Psoas muscle (tissue), 8 donors: Measurements from ENCODE around the gene PPP6R3. TPM values are rescaled to one million over a fixed set of nuclear protein-coding genes. Genes with fewer than 3 reads are reported as not detected.

Experiments
- ATAC-seq, 4 donors: fragments of 200-7000 bp; cut with Tn5 transposase; one replicate each; pipeline ENCODE4 v1.9.1; 2020; ENCODE audit warnings: moderate library complexity in 3 of 4, mild to moderate bottlenecking in 2 of 4
- DNase-seq, 2 donors: peaks; one replicate each; pipeline ENCODE4 v3.0.0-alpha.2; 2020
- H3K27ac ChIP-seq: fragments of 200-600 bp; one replicate; pipeline ENCODE4 v1.8.0; 2022
- H3K27me3 ChIP-seq, 3 donors: fragments of 200-600 bp in 1 of 3; one replicate each; pipeline versions ENCODE4 v1.6.1 to v1.8.0; 2013 to 2022; ENCODE audit warnings: low read length in 2 of 3, mild to moderate bottlenecking in 2 of 3, moderate library complexity in 1 of 3; ENCODE audit not compliant: insufficient read depth in 3 of 3
- H3K36me3 ChIP-seq, 2 donors: fragments of 200-600 bp in 1 of 2; one replicate each; pipeline versions ENCODE4 v1.6.1 to v1.8.0; 2013 to 2022; ENCODE audit warnings: low read depth in 1 of 2, mild to moderate bottlenecking in 1 of 2, moderate library complexity in 1 of 2; ENCODE audit not compliant: insufficient read depth in 1 of 2
- H3K4me1 ChIP-seq: fragments of 200-600 bp; one replicate; pipeline ENCODE4 v1.8.0; 2022
- H3K4me3 ChIP-seq: fragments of 200-600 bp; one replicate; pipeline ENCODE4 v1.8.0; 2022; ENCODE audit warnings: mild to moderate bottlenecking
- H3K9me3 ChIP-seq: fragments of 200-600 bp; one replicate; pipeline ENCODE4 v1.8.0; 2022
- CTCF ChIP-seq: fragments of 200-600 bp; IDR thresholded peaks from one replicate; pipeline ENCODE4 v1.8.0; 2022; ENCODE audit warnings: antibody characterized with exemption
- WGBS, 3 donors: extraction: QIAGEN DNeasy Blood & Tissue Kit; methylation state at CpG; one replicate each; pipeline versions ENCODE4 v1.1.6 to v1.1.7; 2013; 5-methylcytosine and 5-hydroxymethylcytosine counted together
- intact Hi-C, 2 donors: fragments of 100-400 bp; cut with DNase I; formaldehyde crosslinking; loops; one replicate each; pipeline versions ENCODE4 v1.11.0 to v1.14.2; 2022
- polyA plus RNA-seq, 3 donors: library from polyadenylated mRNA; stranded (reverse); fragments of 200-250 nt; gene quantifications; one replicate each; pipeline ENCODE4 v1.2.3, GENCODE V29; 2013
- total RNA-seq, 4 donors: library from RNA; stranded (reverse); fragmentation: NEBNext Ultra II Directional in 2 of 4; extraction: Animal tissue kit (Norgen Biotek cat#: 25700) in 2 of 4; gene quantifications; one replicate each; pipeline versions ENCODE4 v1.2.1 to v1.2.4, GENCODE V29; 2021 to 2023
- donor health status: healthy with polysubstance abuse.
- donor health status: DM: no; HTN: no; CAD: no; lungs with moderate emphysema.
- donor health status: Bipolar disorder and iron deficiency.
- donor health status: healthy.
- donor health status: DM: yes; HTN: yes; CAD: no.
- donor health status: DM: no; HTN: no; CAD: no.
- donor health status: DM: no; HTN: no; CAD: no.
- donor health status: DM: yes; HTN: yes; CAD: no.

The PPP6R3 gene
- total and polyA plus RNA-seq, 7 donors = 19.7 to 102 (median 58.8) TPM

GRCh38 chr11:68440224-68440623 lies 20.3 kb upstream of the PPP6R3 start:
- Histone ChIP-seq H3K27ac (no peak overlapping the region), H3K36me3 (peaks cover 0 to 41% of the 10 kb centered on the region in 2 donors), H3K9me3 (no peaks in the 10 kb centered on the region), H3K27me3 (no peaks in the 10 kb centered on the region), H3K4me3 (no peak overlapping the region), H3K4me1 (peaks cover 5% of the 10 kb centered on the region)
- TF ChIP-seq CTCF = no peak
- DNase-seq (no peak), ATAC-seq (no peak)
- 81 to 92% (median 88%) methylated on average over 8 of the region's 8 CpGs for WGBS, 3 donors
- intact Hi-C loops = no loop called here

GRCh38 chr11:68441466-68442230 lies 18.9 kb upstream of the PPP6R3 start:
- Histone ChIP-seq H3K9me3 (no peaks in the 10 kb centered on the region), H3K27me3 (no peaks in the 10 kb centered on the region), H3K4me3 (no peak overlapping the region), H3K27ac (no peak overlapping the region), H3K4me1 (peaks cover 5% of the 10 kb centered on the region), H3K36me3 (peaks cover 0 to 43% of the 10 kb centered on the region in 2 donors)
- ATAC-seq = no peak
- no peak for TF ChIP-seq CTCF
- DNase-seq = peak in 1 of 2 donors; percentile 23
- intact Hi-C loops = no loop called here
- WGBS, 3 donors = 75 to 78% (median 77%) methylated on average over 6 of the region's 6 CpGs

GRCh38 chr11:68442433-68442832 lies 18.1 kb upstream of the PPP6R3 start:
- no peak for ATAC-seq
- no peaks in the 10 kb centered on the region for H3K4me1 ChIP-seq
- intact Hi-C loops = no loop called here
- TF ChIP-seq CTCF = no peak
- H3K27ac ChIP-seq = no peak overlapping the region
- H3K4me3 ChIP-seq = no peak overlapping the region
- 84 to 97% (median 84%) methylated on average over 10 of the region's 10 CpGs for WGBS, 3 donors
- no peak for DNase-seq
- H3K27me3 ChIP-seq = no peaks in the 10 kb centered on the region
- H3K9me3 ChIP-seq = no peaks in the 10 kb centered on the region
- peaks cover 0 to 46% of the 10 kb centered on the region in 2 donors for H3K36me3 ChIP-seq

GRCh38 chr11:68444566-68444965 lies 16.0 kb upstream of the PPP6R3 start:
- Histone ChIP-seq H3K4me1 (no peaks in the 10 kb centered on the region), H3K36me3 (peaks cover 0 to 45% of the 10 kb centered on the region in 2 donors), H3K4me3 (no peak overlapping the region), H3K27ac (no peak overlapping the region), H3K27me3 (no peaks in the 10 kb centered on the region), H3K9me3 (no peaks in the 10 kb centered on the region)
- intact Hi-C loops = no loop called here
- DNase-seq (peak in 1 of 2 donors; percentile 56), ATAC-seq (no peak)
- 31 to 48% (median 41%) methylated on average over 6 of the region's 6 CpGs for WGBS, 3 donors
- TF ChIP-seq CTCF = no peak
